Fibroblast of the conjunctiva (primary cell): ENCODE measurements around the gene GRIFIN.
A peak's percentile ranks its signal among the peaks of the same experiment; 100 is the strongest.

Experiments used
- DNase-seq: peaks from one replicate; pipeline ENCODE4 v3.0.0-alpha.2; 2010; ENCODE audit warnings: low read depth

GRIFIN gene, protein sequence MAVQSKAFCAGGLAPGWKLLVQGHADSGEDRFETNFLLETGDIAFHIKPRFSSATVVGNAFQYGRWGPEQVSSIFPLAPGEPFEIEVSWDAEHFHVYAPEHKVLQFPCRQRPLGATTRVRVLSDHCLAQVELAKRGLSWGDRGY

DNA sequence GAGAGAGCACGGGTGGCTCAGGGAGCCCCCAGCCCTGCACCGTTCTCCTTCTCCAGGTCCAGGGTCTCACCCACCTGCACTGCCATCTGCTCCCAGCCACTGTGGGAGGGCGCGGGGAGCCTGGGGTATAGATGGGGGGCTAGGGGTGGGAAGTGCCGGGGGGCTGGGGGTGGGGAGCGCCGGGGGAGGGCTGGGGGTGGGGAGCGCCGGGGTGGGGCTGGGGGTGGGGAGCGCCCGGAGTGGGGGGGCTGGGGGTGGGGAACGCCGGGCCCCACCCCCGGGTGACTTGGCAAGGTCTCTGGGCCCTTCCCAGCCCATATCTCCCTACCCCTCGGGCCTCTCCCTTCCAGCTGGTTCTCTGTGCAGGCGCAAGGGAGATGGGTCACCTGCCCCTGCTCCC lies at the start of gene GRIFIN:
TSS of gene GRIFIN (minus strand) at position 101 of the 400 bp plus-strand sequence. CDS start at position 86, 15 bp downstream.
- no peak for DNase-seq

DNA sequence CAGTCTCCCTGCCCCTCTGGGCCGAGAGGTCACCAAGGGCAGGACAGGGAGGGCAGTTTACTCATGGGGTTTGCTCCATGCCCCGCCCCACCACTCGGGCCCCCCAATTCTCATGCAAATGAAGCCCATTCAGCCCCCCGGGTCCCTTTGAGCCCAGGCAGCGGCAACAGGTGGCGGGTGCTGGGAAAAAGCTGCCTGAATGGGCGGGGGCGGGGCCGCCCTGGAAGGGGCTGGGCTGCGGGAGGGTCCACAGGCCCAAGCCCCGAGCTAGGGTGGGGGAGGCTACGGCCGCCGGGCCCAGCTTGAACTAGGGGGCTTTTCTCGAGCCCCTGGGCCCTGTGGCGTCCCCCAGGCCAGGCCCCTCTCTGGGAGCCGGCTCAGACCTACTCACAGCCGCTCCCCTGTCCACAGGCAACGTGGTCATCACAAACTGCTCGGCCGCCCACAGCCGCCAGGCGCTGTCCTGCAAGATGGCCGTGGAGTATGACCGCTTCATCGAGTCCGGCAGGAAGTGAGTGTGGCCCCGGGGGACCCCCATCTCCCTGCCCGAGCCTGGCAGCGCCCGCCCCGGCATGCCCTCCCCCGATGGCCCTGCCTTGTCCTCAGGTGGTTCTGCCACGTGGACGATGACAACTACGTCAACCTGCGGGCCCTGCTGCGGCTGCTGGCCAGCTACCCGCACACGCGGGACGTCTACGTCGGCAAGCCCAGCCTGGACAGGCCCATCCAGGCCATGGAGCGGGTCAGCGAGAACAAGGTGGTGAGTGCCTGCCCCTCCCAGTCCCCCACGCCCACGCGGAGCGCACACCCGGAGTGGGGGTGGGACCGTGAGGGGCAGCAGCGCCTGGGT lies 48.8 kb upstream of the GRIFIN start:
- DNase-seq, result no peak

DNA sequence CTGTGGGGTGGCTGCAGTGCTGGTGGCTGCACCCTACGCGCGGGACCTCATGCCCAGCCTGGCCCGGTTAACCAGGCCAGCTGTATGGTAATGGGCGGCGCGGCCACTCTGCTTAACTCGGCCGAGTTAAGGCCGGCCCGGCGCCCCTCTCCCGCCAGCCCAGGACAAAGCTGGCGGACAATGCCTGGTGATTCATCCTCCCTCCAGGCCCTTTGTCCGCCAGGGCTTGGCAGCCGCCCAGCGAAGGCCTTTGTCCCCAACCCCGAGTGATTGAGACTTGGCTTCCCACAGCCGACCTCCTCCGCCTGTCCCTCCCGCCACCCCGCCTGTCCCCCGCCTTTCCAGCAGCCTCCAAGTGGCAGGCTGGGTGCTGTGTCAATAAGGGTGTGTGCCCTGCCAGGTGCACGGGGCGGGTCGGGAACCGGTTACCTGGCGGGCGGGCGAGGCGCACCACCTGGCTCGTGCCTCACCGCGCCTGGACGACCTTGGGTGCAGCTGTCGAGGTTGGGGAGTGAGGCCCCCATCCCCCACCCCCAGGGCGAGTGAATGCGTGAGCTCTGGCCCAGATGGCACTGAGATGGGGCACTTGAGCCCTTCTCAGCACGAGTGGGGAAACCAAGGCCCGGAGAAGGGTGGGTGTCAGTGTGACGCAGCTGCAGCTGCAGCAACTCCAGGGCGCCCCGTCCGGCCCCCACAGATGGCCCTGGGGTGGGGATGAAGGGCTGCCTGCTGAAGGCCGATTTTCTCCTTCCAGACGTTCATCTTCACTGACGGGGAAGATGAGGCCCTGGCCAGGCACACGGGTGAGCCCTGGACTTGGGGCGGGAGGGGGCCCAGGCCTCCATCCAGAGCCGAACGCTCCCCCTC lies 48.0 kb upstream of the GRIFIN start:
- DNase-seq, result no peak

DNA sequence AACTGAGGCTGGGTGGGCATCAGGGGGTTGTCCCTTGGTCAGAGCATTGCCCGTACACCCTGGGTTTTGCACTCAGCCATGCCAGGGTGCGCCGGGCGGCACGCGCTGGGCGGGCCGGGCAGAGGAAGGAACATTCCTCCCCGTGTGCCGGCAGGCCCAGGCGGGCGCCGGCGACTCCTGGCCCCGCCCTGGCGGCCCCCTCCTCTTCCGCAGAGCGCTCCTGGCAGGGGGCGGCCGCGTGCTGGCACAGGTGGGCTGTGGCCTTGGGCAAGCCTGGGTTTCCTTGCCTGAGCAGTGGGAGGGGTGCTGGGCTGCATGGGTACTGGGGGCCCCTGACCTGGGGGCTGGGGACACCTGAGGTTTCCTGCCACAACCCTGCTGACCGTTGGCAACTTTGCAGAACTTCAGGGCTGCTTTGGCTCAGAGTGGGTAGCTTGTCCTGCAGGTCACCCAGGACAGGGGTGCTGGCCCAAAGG lies 47.3 kb upstream of the GRIFIN start:
- DNase-seq, result no peak

DNA sequence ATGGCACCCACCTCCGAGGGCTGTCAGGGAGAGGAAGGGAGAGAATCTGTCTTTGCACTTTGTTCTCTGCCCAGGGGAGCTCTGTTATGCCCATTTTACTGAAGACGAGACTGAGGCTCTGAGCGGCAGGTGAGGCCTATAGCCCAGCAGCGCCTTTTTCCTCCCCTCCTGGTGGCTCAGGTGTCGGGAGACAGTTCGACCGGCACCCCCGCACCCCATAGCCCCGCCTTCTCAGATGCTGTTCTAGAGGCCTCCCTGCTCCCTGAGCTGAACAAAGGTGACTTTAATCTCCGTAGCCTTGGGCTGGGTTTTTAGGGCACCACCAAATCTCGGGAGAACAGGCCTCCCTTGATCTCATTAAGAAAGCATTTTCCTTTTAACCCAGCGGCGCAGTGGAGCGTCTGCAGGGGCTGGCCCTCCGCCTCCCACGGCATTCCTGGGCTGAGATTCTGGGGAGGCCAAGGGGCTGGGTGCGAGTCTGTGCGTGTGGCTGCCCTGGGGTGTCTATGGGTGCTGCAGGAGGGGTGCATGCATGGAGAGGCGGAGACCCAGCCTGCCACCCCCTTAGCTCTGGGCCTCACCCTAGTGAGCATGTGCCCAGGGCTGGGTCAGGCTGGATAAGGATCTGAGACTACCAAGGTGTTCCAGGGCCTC lies 46.7 kb upstream of the GRIFIN start:
- DNase-seq, result no peak

DNA sequence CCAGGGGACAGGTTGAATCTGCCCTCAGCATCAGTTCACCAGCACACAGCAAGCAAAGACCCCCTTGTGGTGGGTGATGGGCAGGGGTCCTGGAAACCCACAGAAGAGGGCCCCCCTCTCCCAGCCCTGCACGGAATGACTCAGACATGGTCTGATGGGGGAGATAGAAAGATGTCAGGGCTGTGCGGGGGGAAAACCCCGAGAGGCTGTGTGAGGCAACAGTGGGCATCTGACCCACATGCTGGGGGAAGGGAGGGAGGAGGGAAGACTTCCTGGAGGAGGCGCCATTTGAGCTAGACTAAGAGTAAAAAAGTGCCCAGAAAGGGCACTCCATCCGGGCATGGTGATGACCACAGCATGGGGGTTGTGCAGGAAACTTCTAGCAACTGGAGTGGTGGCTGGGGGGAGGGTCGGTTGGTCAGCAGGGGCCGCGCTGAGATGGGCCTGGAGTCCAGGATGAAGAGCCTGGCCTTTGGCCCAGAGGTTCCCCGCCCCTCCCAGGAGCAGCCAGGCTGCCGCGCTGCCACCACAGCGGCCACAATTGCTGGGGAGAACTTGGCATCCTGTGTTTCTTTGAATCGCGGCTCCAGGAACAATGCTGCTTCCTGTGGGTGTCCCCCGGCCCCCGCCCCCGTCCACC lies 45.9 kb upstream of the GRIFIN start:
- no peak for DNase-seq

DNA sequence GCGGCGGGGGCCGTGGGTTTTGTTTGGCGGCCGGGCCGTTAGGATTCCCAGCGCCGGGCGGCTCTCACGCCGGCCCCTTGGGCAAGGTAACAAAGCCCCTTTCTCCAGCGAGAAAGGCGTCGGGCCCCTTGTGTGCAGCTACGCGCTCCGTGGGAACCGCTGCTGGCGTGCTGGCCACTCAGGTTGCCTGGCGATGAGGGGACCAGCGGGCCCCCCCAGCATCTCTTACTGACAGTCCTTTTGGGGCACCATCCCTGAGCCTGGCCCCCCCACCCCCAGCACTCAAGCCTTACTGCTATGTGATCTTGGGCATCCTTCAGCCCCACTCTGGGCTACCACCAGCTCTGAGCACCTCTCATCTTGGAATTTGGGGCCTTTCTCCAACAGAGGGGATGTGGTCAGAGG lies 45.1 kb upstream of the GRIFIN start:
- no peak for DNase-seq

DNA sequence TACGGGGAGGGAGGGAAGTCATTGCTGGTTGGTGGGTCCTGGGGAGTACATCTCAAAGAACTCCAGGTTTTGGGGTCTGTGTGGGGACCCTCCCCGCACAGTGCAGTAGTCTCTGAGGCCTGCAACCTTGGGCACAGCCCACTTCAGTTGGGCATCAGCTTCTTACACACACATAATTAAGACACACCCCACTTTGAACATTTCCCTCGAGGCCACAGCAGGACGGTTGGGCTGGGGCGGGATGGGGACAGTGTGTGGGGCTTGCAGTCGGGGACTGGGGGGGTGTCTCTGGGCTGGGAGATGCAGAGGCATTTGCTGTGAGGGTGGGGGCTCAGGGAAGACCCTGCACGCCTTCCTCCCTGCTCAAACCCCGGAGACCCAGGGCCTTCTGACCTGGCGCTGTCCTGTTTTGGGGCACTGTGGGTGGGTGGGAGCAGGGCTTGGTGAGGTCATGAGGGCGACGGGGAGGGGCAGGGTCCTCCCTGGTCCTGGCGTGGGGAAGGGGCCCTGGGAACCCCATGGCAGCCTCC lies 44.6 kb upstream of the GRIFIN start:
- DNase-seq, result no peak

DNA sequence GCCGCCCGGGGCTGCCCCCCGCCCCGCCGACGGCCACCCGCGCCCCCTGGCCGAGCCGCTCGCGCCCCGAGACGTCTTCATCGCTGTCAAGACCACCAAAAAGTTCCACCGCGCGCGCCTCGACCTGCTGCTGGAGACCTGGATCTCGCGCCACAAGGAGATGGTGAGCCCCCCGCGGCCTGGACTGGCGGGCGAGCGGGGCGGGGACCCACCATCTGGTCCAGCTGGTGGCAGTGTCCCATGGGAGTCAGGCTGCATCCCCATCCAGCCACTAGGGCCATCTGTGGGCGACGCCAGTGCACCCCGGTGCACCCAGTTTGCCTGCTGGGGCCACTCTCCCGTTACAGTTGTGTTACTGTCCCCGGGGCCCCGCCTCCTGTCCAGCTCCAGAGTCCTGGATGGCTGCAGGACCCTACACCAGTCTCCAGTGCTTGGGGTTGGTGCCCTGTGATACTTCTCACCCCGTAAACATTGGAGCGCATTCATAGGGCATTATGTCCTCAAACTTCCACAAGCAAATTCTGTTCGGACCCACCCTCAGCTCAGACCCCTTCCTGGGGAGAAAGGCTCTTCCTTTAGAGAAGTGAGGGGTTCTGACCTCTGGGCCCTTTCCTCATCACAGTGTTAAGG lies 44.0 kb upstream of the GRIFIN start:
- DNase-seq, result no peak

DNA sequence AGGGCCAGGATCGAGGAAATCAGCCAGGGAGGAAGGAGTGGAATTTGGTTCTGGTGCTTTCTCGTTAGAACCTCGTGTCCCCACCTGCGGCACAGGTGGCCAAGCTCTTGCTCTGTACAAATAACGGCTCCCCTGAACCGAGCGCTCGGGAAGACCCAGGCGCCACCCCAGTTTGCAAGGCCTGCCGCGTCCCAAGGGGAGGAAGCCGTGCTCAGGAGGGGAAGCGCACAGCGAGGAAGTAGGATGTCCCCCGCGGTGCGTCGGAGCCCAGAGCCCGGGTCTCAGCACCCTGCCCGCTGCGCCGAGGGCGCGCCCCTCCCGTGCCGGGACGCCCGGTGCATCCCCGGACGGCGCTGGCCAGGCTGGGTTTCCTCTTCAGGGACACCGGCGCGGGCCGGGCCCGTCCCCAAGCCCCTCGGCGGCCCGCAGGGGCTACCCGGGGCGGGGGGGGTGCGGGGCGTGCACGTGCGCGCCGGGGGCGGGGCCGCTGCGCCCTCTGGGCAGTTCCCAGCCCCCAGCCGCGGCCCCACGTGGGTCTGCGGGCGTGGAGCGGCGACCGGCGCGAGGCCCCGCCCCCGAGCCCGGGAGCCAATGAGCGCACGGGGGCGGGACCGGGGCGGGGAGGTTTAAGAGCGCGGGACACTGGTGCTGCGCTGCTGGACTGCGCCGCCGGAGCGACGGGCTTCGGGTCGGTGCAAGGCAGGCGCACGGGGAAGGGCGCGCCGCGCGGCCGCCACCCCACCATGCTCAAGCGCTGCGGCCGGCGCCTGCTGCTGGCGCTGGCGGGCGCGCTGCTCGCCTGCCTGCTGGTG lies 43.1 kb upstream of the GRIFIN start, which contains the start of gene LFNG:
TSS of gene LFNG (plus strand) at position 656 of the 812 bp plus-strand sequence. CDS start at position 744, 88 bp downstream.
- peak; percentile 63 for DNase-seq

DNA sequence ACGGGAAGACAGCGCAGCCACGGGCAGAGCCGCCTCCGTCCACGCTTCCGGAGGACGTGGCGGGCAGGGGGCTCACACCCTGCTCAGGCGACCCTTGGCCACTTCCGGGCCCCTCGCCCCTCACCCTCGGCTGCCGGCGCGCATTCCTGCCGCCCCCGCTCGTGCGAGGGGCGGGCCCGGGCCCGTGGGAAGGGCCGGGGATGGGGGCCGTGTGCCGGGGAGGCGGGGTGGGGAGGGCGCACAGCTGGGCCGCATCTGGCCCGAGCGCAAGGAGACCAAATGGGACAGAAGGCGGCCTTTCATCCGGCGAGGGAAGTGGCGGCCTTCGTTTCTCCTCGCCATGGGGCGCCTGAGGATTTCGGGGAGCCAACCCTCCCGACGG lies 42.5 kb upstream of the GRIFIN start:
- no peak for DNase-seq

DNA sequence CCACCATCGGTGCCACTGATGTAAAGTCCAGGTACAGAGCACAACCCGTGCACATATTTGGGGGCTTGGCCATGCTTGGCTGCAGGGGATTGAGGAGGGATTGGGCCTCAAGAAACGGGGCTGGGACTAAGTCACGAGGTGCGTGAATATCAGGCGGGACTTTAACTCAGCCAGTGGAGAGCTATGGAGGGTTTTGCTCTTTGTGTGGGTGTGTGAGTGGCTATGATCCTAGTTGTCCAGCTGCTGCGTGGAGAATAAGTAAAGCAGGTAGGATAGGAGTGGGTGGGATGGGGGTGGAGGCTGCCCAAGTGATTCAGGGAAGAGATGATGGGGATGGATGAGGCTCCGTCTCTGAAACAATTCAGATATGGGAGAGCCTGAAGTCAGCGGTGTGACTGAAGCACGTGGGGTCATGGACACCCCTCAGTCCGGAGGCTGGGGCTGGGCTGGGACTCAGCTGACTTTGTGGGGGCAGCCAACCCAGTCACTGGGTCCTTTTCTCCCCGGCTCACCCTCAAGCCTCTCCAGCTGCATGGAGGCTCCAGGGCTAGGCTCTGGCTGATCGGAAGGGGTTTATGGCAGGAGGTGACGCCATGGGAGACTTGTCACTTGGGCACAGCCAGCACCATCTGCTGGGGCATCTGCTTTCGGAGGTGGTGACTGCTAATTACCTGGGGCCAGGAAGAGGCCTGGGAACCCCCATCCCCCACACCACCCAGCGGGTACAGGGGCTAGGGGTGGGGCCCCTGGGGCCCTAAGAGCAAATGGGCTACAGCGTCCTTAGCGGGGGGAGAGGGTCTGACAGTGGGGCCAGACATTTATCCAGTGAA lies 41.7 kb upstream of the GRIFIN start:
- no peak for DNase-seq

DNA sequence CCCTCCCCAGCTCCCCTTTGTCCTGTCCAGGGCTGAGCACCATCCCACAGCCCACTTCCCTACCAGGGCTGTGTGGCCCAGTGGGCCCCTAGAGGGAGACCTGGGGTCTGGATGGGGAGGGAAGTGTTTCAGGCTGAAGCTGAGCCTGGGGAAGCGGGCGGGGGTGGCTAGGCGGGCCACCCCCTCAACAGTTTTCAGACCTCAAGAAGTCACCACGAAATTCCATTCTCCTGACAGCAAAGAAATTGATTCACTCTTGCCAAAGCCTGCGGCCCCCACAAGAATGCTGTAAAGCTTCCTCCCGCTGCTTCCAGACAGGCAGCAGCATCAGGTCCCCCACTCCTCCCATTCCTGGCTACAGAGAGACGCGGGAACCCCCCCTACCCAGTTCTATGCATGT lies 40.8 kb upstream of the GRIFIN start:
- peak; percentile 51 for DNase-seq

DNA sequence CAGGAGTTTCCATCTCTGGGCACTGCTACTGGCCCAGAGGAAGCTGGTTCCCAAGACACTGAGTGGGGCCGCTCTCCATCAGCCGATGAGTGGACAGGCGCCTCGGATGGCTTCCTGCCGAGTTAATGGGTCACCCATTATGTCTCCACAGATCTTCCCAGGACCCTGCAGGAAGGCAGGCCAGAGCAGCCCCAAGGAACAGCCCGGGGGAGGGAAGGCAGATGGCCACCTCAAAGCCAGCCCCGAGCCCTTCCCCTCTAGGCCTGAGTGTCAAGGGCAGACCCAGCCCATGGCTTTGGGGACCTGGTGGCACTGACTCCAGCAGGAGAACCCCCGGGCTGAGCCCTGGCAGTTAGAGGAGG lies 40.0 kb upstream of the GRIFIN start:
- DNase-seq, result no peak

DNA sequence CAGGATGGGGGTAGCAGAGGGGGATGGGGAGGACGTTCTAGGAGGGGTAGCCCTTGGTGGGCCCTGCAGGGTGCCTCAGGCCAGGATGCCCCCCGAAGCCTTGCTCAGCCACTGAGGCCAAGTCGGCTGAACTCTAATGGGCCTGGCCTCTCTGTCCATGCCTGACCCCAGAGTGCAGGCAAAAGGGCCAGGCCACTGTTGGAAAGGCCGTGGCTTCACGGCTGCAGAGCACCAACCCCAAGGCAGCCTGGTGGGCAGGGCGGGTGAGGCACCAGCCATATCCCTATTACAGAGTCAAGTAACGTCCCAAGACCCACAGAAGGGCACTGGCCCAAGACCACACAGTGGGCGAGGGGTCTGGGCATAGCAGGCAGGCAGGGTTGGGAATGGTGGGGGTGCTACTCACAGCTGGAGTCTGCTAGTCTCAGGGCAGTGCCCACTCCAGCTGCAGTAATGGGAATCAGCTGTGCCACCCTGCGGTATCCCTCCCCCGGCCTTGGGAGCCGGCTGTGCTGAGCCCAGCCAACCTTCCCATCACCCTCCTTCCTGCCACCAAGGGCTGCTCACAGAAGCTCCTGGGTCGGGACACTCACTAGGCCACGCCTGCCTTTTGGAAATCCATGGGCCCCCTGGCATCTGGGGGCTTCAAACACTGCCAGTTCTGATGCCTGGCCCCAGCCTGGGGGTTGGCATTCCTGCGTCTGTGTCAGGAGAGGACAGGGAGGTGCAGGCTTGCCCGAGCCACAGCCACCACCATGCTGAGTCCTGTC lies 39.4 kb upstream of the GRIFIN start:
- no peak for DNase-seq

DNA sequence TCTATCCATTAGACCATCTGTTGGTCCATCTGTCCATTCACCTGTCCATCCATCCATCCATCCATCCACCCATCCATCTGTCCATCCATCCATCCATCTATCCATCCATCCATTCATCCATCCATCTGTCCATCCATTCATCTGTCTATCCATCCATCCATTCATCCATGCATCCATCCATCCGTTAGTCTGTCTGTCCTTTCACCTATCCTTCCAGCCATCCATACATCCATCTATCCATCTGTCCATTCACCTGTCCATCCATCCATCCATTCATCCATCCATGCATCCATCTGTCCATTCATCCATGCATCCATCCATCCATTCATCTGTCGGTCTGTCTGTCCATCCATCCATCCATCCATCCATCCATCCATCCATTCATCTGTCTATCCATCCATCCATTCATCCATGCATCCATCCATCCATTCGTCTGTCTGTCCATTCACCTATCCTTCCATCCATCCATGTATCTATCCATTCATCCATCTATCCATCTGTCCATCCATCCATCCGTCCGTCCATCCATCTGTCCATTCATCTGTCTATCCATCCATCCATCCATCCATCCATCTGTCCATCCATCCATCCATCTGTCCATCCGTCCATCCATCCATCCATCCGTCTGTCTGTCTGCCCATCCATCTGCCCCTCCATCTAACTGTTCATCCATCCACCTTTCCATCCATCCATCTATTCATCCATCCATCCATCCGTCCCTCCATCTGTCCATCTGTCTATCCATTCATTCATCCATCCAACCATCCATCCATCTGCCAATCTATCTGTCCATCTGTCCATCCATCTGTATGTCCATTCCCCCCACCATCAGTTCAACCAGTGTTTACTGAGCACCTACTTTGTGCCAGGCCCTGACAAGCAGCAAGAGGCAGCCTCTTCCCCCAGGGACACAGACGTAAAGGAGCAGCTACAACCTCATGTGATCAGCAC lies 38.5 kb upstream of the GRIFIN start:
- no peak for DNase-seq

DNA sequence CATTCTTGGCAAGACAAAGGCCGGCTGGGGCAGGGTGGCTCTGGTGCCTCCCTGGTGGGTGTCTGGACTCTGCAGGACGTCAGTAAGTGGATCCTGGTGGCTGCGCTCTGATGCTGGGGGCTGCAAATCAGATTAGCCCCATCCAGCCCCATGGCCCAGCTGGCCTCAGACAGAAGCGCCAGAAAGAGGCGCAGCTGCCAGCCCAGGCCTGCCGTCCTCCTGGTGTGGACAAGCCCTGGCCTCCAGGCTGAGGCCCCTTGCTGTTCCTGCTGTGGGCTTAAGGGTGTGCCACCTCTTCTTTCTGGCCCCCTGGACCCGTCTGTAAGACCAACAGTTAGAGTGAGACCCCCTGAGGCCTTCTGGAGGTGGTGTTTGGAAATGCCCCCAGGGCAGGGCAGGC lies 37.5 kb upstream of the GRIFIN start:
- DNase-seq, result no peak
